RWPE2 (cell line): ENCODE data around the gene LMX1B.

Experiments used
- ATAC-seq: fragments of 200-7000 bp; cut with Tn5 transposase; 3 replicates; pipeline ENCODE4 v1.9.1; 2021; ENCODE audit warnings: low read depth
- DNase-seq: peaks from one replicate; pipeline ENCODE4 v3.0.0-alpha.2; 2020; ENCODE audit warnings: low spot score
- H3K27ac ChIP-seq: fragments of 450-650 bp; 2 replicates; pipeline ENCODE4 v1.5.1; 2017; ENCODE audit warnings: mild to moderate bottlenecking; ENCODE audit not compliant: poor library complexity, severe bottlenecking
- H3K27me3 ChIP-seq: fragments of 250-450 bp; sonication (Bioruptor Pico); 2 replicates; pipeline ENCODE4 v1.5.1; 2021; ENCODE audit warnings: mild to moderate bottlenecking, moderate library complexity; ENCODE audit not compliant: insufficient read depth, poor library complexity, severe bottlenecking
- H3K36me3 ChIP-seq: fragments of 250-450 bp; sonication (Bioruptor Pico); 2 replicates; pipeline ENCODE4 v1.5.1; 2020; ENCODE audit warnings: low read depth, mild to moderate bottlenecking, moderate library complexity
- H3K4me1 ChIP-seq: fragments of 250-450 bp; sonication (Bioruptor Pico); 2 replicates; pipeline ENCODE4 v1.5.1; 2021; ENCODE audit warnings: mild to moderate bottlenecking, moderate library complexity; ENCODE audit not compliant: insufficient read depth, poor library complexity, severe bottlenecking
- H3K4me3 ChIP-seq: fragments of 250-450 bp; sonication (Bioruptor Pico); 2 replicates; pipeline ENCODE4 v1.5.1; 2021; ENCODE audit warnings: mild to moderate bottlenecking, moderate library complexity; ENCODE audit not compliant: severe bottlenecking
- H3K9me3 ChIP-seq: fragments of 250-450 bp; sonication (Bioruptor Pico); 2 replicates; pipeline ENCODE4 v1.5.1; 2021; ENCODE audit warnings: mild to moderate bottlenecking, moderate library complexity; ENCODE audit not compliant: severe bottlenecking
- TF ChIP-seq, protein P1 (sequence below): fragments of 450-650 bp; IDR thresholded peaks from one replicate; pipeline ENCODE4 v1.5.1; 2017; ENCODE audit warnings: mild to moderate bottlenecking, moderate library complexity; ENCODE audit not compliant: poor library complexity, severe bottlenecking

LMX1B gene

DNA sequence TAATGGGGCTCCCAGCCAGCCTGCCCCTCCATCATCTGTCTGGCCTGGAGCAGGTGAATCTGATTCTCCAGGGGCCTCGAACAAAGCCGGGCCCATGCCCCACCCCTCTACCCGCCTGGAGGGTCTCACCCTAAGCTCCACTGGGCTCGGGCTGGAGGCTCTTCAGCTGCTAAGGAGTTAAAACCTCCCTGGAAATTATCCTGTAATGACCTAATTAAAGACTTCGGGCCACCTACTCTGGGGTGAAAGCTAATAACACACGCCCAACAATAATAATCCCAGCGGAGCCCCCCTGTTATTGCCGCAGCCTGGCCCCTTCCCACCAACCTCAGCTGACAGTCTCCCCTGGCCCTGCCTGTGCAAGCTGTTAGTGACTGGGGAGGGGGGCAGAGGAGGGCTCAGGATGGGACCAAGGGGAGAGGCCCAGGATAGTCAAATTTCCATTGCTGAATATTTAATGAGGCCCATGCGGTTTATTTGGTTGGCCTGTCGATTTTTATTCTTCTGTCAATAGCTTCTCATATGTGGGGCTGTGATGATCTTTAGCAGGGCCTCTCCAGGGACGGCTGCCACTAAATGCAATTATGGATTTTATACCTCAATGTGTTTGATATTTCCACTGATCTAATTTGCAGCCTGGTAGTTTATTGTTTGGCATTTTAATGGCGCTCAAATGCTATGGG is 25.7 kb downstream of the LMX1B start:
- TF ChIP-seq, protein P1, sequence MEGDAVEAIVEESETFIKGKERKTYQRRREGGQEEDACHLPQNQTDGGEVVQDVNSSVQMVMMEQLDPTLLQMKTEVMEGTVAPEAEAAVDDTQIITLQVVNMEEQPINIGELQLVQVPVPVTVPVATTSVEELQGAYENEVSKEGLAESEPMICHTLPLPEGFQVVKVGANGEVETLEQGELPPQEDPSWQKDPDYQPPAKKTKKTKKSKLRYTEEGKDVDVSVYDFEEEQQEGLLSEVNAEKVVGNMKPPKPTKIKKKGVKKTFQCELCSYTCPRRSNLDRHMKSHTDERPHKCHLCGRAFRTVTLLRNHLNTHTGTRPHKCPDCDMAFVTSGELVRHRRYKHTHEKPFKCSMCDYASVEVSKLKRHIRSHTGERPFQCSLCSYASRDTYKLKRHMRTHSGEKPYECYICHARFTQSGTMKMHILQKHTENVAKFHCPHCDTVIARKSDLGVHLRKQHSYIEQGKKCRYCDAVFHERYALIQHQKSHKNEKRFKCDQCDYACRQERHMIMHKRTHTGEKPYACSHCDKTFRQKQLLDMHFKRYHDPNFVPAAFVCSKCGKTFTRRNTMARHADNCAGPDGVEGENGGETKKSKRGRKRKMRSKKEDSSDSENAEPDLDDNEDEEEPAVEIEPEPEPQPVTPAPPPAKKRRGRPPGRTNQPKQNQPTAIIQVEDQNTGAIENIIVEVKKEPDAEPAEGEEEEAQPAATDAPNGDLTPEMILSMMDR, result no peak
- Histone ChIP-seq H3K36me3 (no peaks in the 10 kb centered on the region), H3K27ac (no peak overlapping the region), H3K27me3 (peaks cover 37% of the 10 kb centered on the region), H3K9me3 (no peaks in the 10 kb centered on the region), H3K4me3 (no peak overlapping the region), H3K4me1 (no peaks in the 10 kb centered on the region)
- ATAC-seq (no peak), DNase-seq (no peak)

DNA sequence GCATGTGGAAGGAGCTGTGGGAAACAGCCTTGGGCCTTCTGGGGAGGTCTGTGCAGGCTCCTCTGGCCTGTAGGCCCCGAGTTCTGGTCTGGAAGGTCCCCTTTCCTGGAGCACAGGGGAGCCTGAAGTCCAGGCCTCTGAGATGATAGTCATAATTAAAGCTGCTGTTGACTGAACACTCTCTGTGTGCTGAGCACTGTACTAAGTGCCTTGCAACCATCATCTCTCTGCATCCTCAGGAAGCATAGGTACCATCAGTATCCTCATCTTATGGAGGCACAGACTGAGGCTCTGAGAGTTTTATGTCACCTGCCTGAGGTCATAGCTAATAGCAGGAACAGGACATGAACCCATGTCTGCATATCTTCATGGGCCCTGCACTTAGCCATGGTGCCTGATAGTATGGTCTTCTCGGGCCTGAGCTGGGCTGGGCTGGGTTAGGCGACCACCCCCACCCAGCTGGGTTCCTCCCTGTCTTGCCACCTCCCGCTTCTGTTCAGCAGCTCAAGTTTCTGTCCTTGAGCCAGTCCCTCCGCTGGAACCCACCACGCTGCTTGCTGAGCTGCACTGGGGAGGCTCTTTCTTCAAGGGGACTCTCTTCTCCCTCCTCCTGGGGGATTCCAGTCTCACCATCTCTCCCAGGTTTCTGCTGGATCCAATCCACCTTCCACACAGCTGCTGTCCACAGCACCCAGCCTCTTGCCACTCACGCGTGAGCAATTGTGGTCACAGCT is 27.6 kb downstream of the LMX1B start:
- H3K4me3 ChIP-seq, result no peak overlapping the region
- no peak overlapping the region for H3K27ac ChIP-seq
- no peaks in the 10 kb centered on the region for H3K4me1 ChIP-seq
- TF ChIP-seq, protein P1, result no peak
- no peaks in the 10 kb centered on the region for H3K36me3 ChIP-seq
- H3K27me3 ChIP-seq, result peaks cover 54% of the 10 kb centered on the region
- no peak for DNase-seq
- no peaks in the 10 kb centered on the region for H3K9me3 ChIP-seq
- ATAC-seq, result no peak

DNA sequence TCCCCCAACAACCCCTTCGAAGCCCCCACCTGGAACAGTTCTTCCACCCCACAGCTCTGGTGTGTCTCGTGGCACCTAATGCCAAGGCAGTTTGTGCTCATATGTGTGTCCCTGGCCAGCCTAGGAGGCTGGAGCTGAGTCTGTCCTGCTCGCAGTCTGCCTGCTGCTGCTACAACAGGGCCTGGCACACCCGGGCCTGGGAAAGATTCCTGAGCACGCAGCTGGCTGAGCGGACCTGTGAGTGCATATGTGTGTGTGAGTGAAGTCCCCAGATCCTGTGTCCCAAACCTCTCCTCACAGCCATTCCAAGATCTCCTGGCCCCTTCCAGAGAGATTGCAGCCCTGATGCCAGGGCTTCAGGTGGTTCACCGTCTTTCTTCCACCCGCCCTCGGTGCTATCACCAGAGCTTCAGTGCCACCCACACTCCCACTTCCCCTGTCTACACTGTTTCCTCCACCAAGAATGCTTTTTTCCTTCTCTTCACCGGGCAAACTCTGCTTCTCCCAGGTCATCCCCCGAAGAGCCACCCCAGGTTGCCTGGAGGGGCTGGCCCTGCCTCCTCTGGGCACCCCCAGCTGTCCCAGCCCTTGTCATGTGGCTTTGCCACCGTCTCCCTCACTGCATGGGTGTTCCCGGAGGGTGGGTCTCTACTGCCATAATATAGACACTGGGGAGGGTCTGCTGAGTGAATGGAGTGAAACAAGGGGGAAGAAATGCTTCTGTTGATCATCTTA is 28.4 kb downstream of the LMX1B start:
- no peak for DNase-seq
- TF ChIP-seq, protein P1, result no peak
- H3K36me3 ChIP-seq, result no peaks in the 10 kb centered on the region
- H3K27ac ChIP-seq, result no peak overlapping the region
- no peaks in the 10 kb centered on the region for H3K4me1 ChIP-seq
- no peaks in the 10 kb centered on the region for H3K9me3 ChIP-seq
- H3K27me3 ChIP-seq, result peaks cover 62% of the 10 kb centered on the region
- no peak for ATAC-seq
- no peak overlapping the region for H3K4me3 ChIP-seq

DNA sequence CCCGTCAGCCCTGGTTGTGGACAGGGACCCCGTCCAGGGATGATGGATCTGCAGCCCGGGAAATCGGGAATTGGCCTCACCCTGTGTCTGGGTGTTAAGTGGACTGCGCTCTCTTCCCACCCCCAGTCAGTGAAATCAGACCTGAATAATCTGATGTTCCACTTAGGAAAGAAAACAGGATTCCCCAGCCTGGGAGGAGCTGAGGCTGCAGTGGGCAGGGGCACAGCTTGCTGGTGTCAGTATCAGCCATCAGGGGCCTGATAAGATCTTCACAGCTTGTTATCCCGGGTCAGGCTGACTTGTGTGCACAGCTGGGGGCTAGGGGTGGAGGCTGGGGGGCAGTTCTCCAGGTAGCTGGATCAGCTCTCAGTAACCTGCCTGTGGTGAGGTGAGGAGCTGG is 29.1 kb downstream of the LMX1B start:
- H3K4me1 ChIP-seq, result no peaks in the 10 kb centered on the region
- H3K4me3 ChIP-seq, result no peak overlapping the region
- H3K27me3 ChIP-seq, result peaks cover 65% of the 10 kb centered on the region
- ATAC-seq (no peak), DNase-seq (no peak)
- no peak overlapping the region for H3K27ac ChIP-seq
- no peaks in the 10 kb centered on the region for H3K36me3 ChIP-seq
- TF ChIP-seq, protein P1, result no peak
- no peaks in the 10 kb centered on the region for H3K9me3 ChIP-seq
